Effector memory CD8-positive, alpha-beta T cell (primary cell): ENCODE data around the gene GPC4.
"Not testable (repeated sequence)": the region's sequence is repeated elsewhere in the genome, so short reads cannot be mapped to it uniquely, and the experiment has no call there.

Experiments used
- ATAC-seq: fragments of 150-1000 bp; cut with Tn5 transposase; replicated peaks from 2 replicates; pipeline ENCODE4 v1.10.0; 2021; ENCODE audit warnings: mild to moderate bottlenecking, moderate library complexity
- DNase-seq, 3 experiments: peaks; one replicate each; pipeline ENCODE4 v3.0.0; 2021
- H3K27ac Mint-ChIP-seq, 2 donors: one replicate each; pipeline ENCODE4 v1.8.0; 2022; ENCODE audit warnings: mild to moderate bottlenecking in 2 of 2, mixed read lengths in 2 of 2, moderate library complexity in 2 of 2
- H3K27me3 Mint-ChIP-seq, 2 donors: one replicate each; pipeline ENCODE4 v1.8.0; 2022; ENCODE audit warnings: mixed read lengths in 2 of 2
- H3K36me3 Mint-ChIP-seq: one replicate; pipeline ENCODE4 v1.8.0; 2022; ENCODE audit warnings: mild to moderate bottlenecking, moderate library complexity, mixed read lengths; ENCODE audit not compliant: insufficient read depth
- H3K4me1 Mint-ChIP-seq, 2 donors: one replicate each; pipeline ENCODE4 v1.8.0; 2022; ENCODE audit warnings: low read depth in 2 of 2, mixed read lengths in 2 of 2
- H3K4me3 Mint-ChIP-seq, 2 donors: one replicate each; pipeline ENCODE4 v1.8.0; 2022; ENCODE audit warnings: mild to moderate bottlenecking in 2 of 2, mixed read lengths in 2 of 2, moderate library complexity in 2 of 2
- H3K9me3 Mint-ChIP-seq, 2 donors: one replicate each; pipeline ENCODE4 v1.8.0; 2022; ENCODE audit warnings: mixed read lengths in 2 of 2

The GPC4 gene

GRCh38 chrX:133302775-133303445 lies 112.4 kb downstream of the GPC4 start:
- ATAC-seq (no peak), DNase-seq (no peak)
- no peak overlapping the region for H3K27ac Mint-ChIP-seq
- no peaks in the 10 kb centered on the region for H3K4me1 Mint-ChIP-seq
- no peaks in the 10 kb centered on the region for H3K36me3 Mint-ChIP-seq
- no peaks in the 10 kb centered on the region for H3K27me3 Mint-ChIP-seq
- no peaks in the 10 kb centered on the region for H3K9me3 Mint-ChIP-seq
- H3K4me3 Mint-ChIP-seq: no peak overlapping the region

GRCh38 chrX:133300591-133300990 lies 114.7 kb downstream of the GPC4 start:
- Mint-ChIP-seq H3K4me1 (no peaks in the 10 kb centered on the region), H3K27me3 (no peaks in the 10 kb centered on the region), H3K27ac (no peak overlapping the region), H3K36me3 (no peaks in the 10 kb centered on the region), H3K4me3 (no peak overlapping the region), H3K9me3 (no peaks in the 10 kb centered on the region)
- no peak for ATAC-seq
- no peak for DNase-seq

- Mint-ChIP-seq H3K27me3 (no peaks in the 10 kb centered on the region), H3K4me1 (no peaks in the 10 kb centered on the region), H3K4me3 (no peak overlapping the region), H3K9me3 (no peaks in the 10 kb centered on the region), H3K36me3 (no peaks in the 10 kb centered on the region), H3K27ac (no peak overlapping the region)
- ATAC-seq (no peak), DNase-seq (no peak)
Observed at GRCh38 chrX:133297284-133297683, 118.0 kb downstream of the GPC4 start.

DNA sequence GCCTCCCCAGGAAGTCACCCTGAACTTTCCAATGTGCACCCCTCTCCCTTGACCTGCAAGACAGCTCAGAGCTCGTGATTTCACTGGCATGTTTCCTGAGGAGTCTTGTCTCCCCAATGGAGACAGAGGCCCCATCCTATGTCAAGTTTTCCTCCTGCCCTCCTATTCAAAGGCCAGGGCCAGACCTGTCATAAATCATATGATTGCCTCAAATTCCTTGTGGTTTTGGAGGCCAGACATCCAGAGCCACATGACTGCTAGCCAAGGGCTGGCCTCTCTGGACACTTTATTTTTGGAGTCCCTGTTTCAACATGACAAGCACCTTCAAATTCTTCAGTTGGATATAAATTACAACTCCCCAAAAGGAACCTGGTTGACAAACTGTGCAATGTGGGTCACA lies 121.2 kb downstream of the GPC4 start:
- no peaks in the 10 kb centered on the region for H3K9me3 Mint-ChIP-seq

DNA sequence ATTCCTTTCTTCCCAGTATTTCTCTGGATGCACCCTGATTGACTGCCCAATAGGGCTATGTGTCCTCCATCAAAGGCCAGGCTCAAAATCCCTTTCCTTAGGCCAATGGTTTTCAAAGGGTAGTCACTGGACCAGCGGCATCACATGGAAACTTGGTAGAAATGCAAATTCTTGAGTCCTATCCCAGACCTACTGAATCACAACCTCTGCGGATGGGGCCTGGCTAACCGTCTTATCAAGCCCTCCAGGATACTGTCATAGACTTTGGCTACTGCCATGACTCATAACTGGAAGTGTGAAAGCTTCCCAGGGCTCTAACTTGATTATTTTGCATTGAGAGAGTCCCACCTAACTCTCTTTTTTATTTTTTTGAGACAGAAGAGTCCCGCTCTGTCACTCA lies 125.2 kb downstream of the GPC4 start:
- Mint-ChIP-seq H3K9me3 (no peaks in the 10 kb centered on the region), H3K4me1 (no peaks in the 10 kb centered on the region), H3K27ac (no peak overlapping the region), H3K4me3 (no peak overlapping the region), H3K27me3 (no peaks in the 10 kb centered on the region), H3K36me3 (no peaks in the 10 kb centered on the region)
- DNase-seq (no peak), ATAC-seq (no peak)

More for the DNA sequence above, 121.2 kb downstream of the GPC4 start:
- DNase-seq: no peak
- Mint-ChIP-seq H3K27ac (no peak overlapping the region), H3K36me3 (no peaks in the 10 kb centered on the region), H3K27me3 (no peaks in the 10 kb centered on the region), H3K4me3 (no peak overlapping the region), H3K4me1 (no peaks in the 10 kb centered on the region)
- ATAC-seq: no peak

DNA sequence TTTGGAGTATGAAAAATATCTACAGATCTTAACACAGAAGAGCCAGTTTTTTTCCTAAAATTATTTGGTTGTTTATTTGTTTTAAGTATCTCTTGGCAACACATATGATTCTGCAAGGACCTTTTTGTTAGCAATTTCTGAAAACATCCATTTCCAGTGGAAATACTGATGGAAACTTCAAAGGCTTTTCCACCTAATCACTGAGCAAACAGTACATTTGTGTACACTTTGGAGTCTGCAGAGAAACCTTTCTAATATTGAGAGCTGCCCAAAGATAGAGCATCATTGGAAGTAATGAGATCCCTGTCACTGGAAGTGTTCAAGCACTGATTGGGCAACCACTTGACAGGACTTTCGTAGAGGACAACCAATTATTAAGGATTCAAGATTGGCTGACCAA lies 127.4 kb downstream of the GPC4 start:
- no peak overlapping the region for H3K27ac Mint-ChIP-seq

GRCh38 chrX:133285341-133285740 lies 129.9 kb downstream of the GPC4 start:
- H3K4me3 Mint-ChIP-seq: no peak overlapping the region
- peaks cover 4 to 9% of the 10 kb centered on the region in 2 donors for H3K9me3 Mint-ChIP-seq
- H3K36me3 Mint-ChIP-seq: no peaks in the 10 kb centered on the region
- H3K4me1 Mint-ChIP-seq: no peaks in the 10 kb centered on the region
- no peak overlapping the region for H3K27ac Mint-ChIP-seq
- peaks cover 0 to 7% of the 10 kb centered on the region in 2 donors for H3K27me3 Mint-ChIP-seq
- no peak for DNase-seq
- no peak for ATAC-seq

More for the DNA sequence above, 127.4 kb downstream of the GPC4 start:
- DNase-seq: no peak
- ATAC-seq: no peak
- H3K4me1 Mint-ChIP-seq: no peaks in the 10 kb centered on the region
- no peaks in the 10 kb centered on the region for H3K36me3 Mint-ChIP-seq
- no peaks in the 10 kb centered on the region for H3K27me3 Mint-ChIP-seq
- no peak overlapping the region for H3K4me3 Mint-ChIP-seq
- H3K9me3 Mint-ChIP-seq: no peaks in the 10 kb centered on the region

DNA sequence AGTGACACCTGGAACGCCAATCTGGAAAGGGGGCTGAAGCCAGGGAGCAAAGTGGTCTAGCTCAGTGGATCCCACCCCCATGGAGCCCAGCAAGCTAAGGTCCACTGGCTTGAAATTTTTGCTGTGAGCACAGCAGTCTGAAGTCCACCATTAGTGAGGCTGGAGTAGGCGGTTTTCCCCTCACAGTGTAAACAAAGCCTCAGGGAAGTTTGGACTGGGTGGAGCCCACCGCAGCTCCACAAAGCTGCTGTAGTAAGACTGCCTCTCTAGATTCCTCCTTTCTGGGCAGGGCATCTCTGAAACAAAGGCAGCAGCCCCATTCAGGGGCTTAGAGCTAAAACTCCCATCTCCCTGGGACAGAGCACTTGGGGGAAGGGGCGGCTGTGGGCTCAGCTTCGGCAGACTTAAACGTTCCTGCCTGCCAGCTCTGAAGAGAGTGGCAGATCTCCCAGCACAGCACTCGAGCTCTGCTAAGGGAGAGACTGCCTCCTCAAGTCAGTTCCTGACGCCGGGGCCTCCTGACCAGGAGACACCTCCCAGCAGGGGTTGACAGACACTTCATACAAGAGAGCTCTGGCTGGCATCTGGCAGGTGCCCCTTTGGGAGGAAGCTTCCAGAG lies 136.1 kb downstream of the GPC4 start:
- not testable (repeated sequence) for H3K9me3 Mint-ChIP-seq, H3K27me3 Mint-ChIP-seq, H3K27ac Mint-ChIP-seq, H3K4me1 Mint-ChIP-seq, DNase-seq, H3K4me3 Mint-ChIP-seq, H3K36me3 Mint-ChIP-seq, ATAC-seq

GRCh38 chrX:133273180-133273579 lies 142.1 kb downstream of the GPC4 start:
- no peaks in the 10 kb centered on the region for H3K4me1 Mint-ChIP-seq
- H3K27ac Mint-ChIP-seq: no peak overlapping the region
- no peak for DNase-seq
- H3K36me3 Mint-ChIP-seq: no peaks in the 10 kb centered on the region
- no peaks in the 10 kb centered on the region for H3K27me3 Mint-ChIP-seq
- ATAC-seq: no peak
- H3K9me3 Mint-ChIP-seq: no peaks in the 10 kb centered on the region
- H3K4me3 Mint-ChIP-seq: no peak overlapping the region

- Mint-ChIP-seq H3K36me3 (no peaks in the 10 kb centered on the region), H3K27me3 (no peaks in the 10 kb centered on the region), H3K4me1 (no peaks in the 10 kb centered on the region), H3K4me3 (no peak overlapping the region), H3K9me3 (no peaks in the 10 kb centered on the region), H3K27ac (no peak overlapping the region)
- DNase-seq (no peak), ATAC-seq (no peak)
Observed at GRCh38 chrX:133269168-133269567, 146.1 kb downstream of the GPC4 start.

GRCh38 chrX:133267621-133268020 lies 147.7 kb downstream of the GPC4 start:
- H3K9me3 Mint-ChIP-seq: no peaks in the 10 kb centered on the region
- no peak overlapping the region for H3K27ac Mint-ChIP-seq
- DNase-seq: no peak
- H3K36me3 Mint-ChIP-seq: no peaks in the 10 kb centered on the region
- no peaks in the 10 kb centered on the region for H3K4me1 Mint-ChIP-seq
- H3K4me3 Mint-ChIP-seq: no peak overlapping the region
- no peak for ATAC-seq
- no peaks in the 10 kb centered on the region for H3K27me3 Mint-ChIP-seq

DNA sequence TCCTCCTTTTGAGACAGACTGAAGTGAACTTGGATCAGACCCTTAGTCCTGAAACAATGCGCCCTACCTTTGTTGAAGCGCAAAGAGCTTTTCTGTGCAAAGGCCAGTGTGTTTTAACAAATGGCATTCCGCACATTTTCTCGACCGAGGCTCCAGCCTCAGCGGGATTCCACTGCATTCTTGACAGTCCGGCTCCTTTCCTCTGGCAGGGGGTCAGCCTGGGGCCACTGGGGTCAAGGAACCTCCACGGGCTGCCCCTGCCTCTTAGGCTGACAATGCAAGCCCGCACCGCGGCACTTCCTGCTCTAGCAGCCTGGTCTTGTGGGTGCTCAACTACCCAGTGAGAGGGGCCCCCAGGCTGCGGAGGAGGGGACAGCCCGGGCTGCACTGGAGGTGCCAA lies 150.0 kb downstream of the GPC4 start:
- H3K9me3 Mint-ChIP-seq: peaks cover 0 to 6% of the 10 kb centered on the region in 2 donors
- H3K4me3 Mint-ChIP-seq: no peak overlapping the region
- H3K36me3 Mint-ChIP-seq: no peaks in the 10 kb centered on the region
- H3K27ac Mint-ChIP-seq: no peak overlapping the region
- H3K27me3 Mint-ChIP-seq: peaks cover 0 to 7% of the 10 kb centered on the region in 2 donors
- H3K4me1 Mint-ChIP-seq: no peaks in the 10 kb centered on the region
- no peak for ATAC-seq
- DNase-seq: no peak

- no peak overlapping the region for H3K4me3 Mint-ChIP-seq
- DNase-seq (no peak), ATAC-seq (no peak)
Observed at GRCh38 chrX:133258481-133258880, 156.8 kb downstream of the GPC4 start.

GRCh38 chrX:133254666-133255065 lies 160.6 kb downstream of the GPC4 start:
- Mint-ChIP-seq H3K36me3 (no peaks in the 10 kb centered on the region), H3K27me3 (peaks cover 0 to 9% of the 10 kb centered on the region in 2 donors), H3K4me3 (no peak overlapping the region), H3K9me3 (no peaks in the 10 kb centered on the region), H3K27ac (no peak overlapping the region), H3K4me1 (no peaks in the 10 kb centered on the region)
- DNase-seq (no peak), ATAC-seq (no peak)

More at GRCh38 chrX:133258481-133258880, 156.8 kb downstream of the GPC4 start:
- Mint-ChIP-seq H3K27ac (no peak overlapping the region), H3K36me3 (no peaks in the 10 kb centered on the region), H3K4me1 (no peaks in the 10 kb centered on the region), H3K27me3 (peaks cover 0 to 7% of the 10 kb centered on the region in 2 donors), H3K9me3 (peaks cover 0 to 6% of the 10 kb centered on the region in 2 donors)
